CD14-positive monocyte (primary cell): ENCODE results near the gene DIAPH2. TPM values are rescaled to one million over a fixed set of nuclear protein-coding genes. Genes with fewer than 3 reads are reported as not detected.

Experiments used
- DNase-seq, 3 donors: peaks; one replicate each; pipeline ENCODE4 v3.0.0-alpha.2; 2011 to 2022
- H2AFZ ChIP-seq: 2 replicates; pipeline ENCODE4 v1.6.0; 2012; ENCODE audit warnings: mild to moderate bottlenecking, low read depth, low read length, inconsistent platforms; ENCODE audit not compliant: insufficient read depth, poor library complexity, severe bottlenecking
- H3K27ac ChIP-seq, 2 donors: 1 replicate in 1 of 2; 2 replicates in 1 of 2; pipeline ENCODE4 v1.5.1; 2012 to 2013; ENCODE audit warnings: low read length in 2 of 2, control low read depth in 1 of 2, inconsistent platforms in 1 of 2, low read depth in 1 of 2, mild to moderate bottlenecking in 1 of 2
- H3K27me3 ChIP-seq, 2 donors: one replicate each; pipeline versions ENCODE4 v1.6.0 to v1.6.1; 2011 to 2013; ENCODE audit warnings: low read length in 2 of 2; ENCODE audit not compliant: control insufficient read depth in 2 of 2, insufficient read depth in 2 of 2
- H3K36me3 ChIP-seq, 2 donors: replicated peaks in 1 of 2; 1 replicate in 1 of 2; 2 replicates in 1 of 2; pipeline versions ENCODE4 v1.5.1 to v1.6.1; 2012 to 2013; ENCODE audit warnings: low read length in 2 of 2, control low read depth in 1 of 2, inconsistent platforms in 1 of 2, mild to moderate bottlenecking in 1 of 2; ENCODE audit not compliant: insufficient read depth in 2 of 2, control insufficient read depth in 1 of 2
- H3K4me1 ChIP-seq, 2 donors: 1 replicate in 1 of 2; 2 replicates in 1 of 2; pipeline versions ENCODE4 v1.5.1 to v1.6.1; 2012 to 2013; ENCODE audit warnings: low read length in 2 of 2, control low read depth in 1 of 2, inconsistent platforms in 1 of 2, mild to moderate bottlenecking in 1 of 2, moderate library complexity in 1 of 2; ENCODE audit not compliant: insufficient read depth in 2 of 2, control insufficient read depth in 1 of 2
- H3K4me2 ChIP-seq: replicated peaks from 2 replicates; pipeline ENCODE3; 2012; ENCODE audit warnings: low read length, moderate library complexity, mild to moderate bottlenecking; ENCODE audit not compliant: poor library complexity, severe bottlenecking; ENCODE audit errors: extremely low read depth
- H3K4me3 ChIP-seq, 3 experiments: fragments of 200-600 bp in 1 of 3; sonication (generic) in 1 of 3; replicated peaks in 1 of 3; 1 replicate in 2 of 3; 2 replicates in 1 of 3; pipeline ENCODE4 v1.5.1; 2011 to 2013; ENCODE audit warnings: low read length in 3 of 3, mild to moderate bottlenecking in 3 of 3, control low read depth in 2 of 3, low read depth in 2 of 3, inconsistent platforms in 1 of 3, moderate library complexity in 1 of 3
- H3K79me2 ChIP-seq: 2 replicates; pipeline ENCODE4 v1.6.0; 2012; ENCODE audit warnings: mild to moderate bottlenecking, control low read depth, inconsistent platforms, low read length, moderate library complexity; ENCODE audit not compliant: insufficient read depth
- H3K9ac ChIP-seq: 2 replicates; pipeline ENCODE4 v1.6.0; 2017; ENCODE audit warnings: low read length, mild to moderate bottlenecking; ENCODE audit not compliant: insufficient read depth, poor library complexity, severe bottlenecking
- H3K9me3 ChIP-seq, 2 donors: replicated peaks in 1 of 2; 1 replicate in 1 of 2; 2 replicates in 1 of 2; pipeline versions ENCODE4 v1.5.1 to v1.6.1; 2012 to 2013; ENCODE audit warnings: low read length in 2 of 2, control low read depth in 1 of 2; ENCODE audit not compliant: control insufficient read depth in 1 of 2, insufficient read depth in 1 of 2
- H4K20me1 ChIP-seq: 2 replicates; pipeline ENCODE4 v1.6.0; 2012; ENCODE audit warnings: mild to moderate bottlenecking, low read length, control low read depth, moderate library complexity; ENCODE audit not compliant: insufficient read depth
- H3K27ac Mint-ChIP-seq, 7 donors: one replicate each; pipeline ENCODE4 v1.8.0; 2020; ENCODE audit warnings: mild to moderate bottlenecking in 7 of 7, mixed read lengths in 7 of 7, moderate library complexity in 6 of 7, inconsistent platforms in 2 of 7
- H3K27me3 Mint-ChIP-seq, 3 donors: one replicate each; pipeline ENCODE4 v1.8.0; 2021 to 2022; ENCODE audit warnings: low read depth in 3 of 3, mild to moderate bottlenecking in 3 of 3, mixed read lengths in 3 of 3, moderate library complexity in 3 of 3, inconsistent platforms in 1 of 3
- H3K36me3 Mint-ChIP-seq, 2 donors: one replicate each; pipeline ENCODE4 v1.8.0; 2020; ENCODE audit warnings: mixed read lengths in 2 of 2, inconsistent platforms in 1 of 2, mild to moderate bottlenecking in 1 of 2
- H3K4me1 Mint-ChIP-seq: one replicate; pipeline ENCODE4 v1.8.0; 2020; ENCODE audit warnings: mild to moderate bottlenecking, mixed read lengths
- H3K4me3 Mint-ChIP-seq, 2 donors: one replicate each; pipeline ENCODE4 v1.8.0; 2020; ENCODE audit warnings: mild to moderate bottlenecking in 2 of 2, mixed read lengths in 2 of 2, moderate library complexity in 1 of 2
- H3K9me3 Mint-ChIP-seq, 7 donors: one replicate each; pipeline ENCODE4 v1.8.0; 2020 to 2022; ENCODE audit warnings: mixed read lengths in 7 of 7, mild to moderate bottlenecking in 6 of 7, moderate library complexity in 6 of 7, inconsistent platforms in 2 of 7
- CTCF ChIP-seq: fragments of 200-600 bp; IDR thresholded peaks from one replicate; pipeline ENCODE4 v1.8.0; 2022; ENCODE audit warnings: antibody characterized with exemption, mild to moderate bottlenecking
- WGBS: methylation state at CpG from one replicate; pipeline ENCODE4 v1.1.5; 2013; ENCODE audit warnings: missing lambda C conversion rate; ENCODE audit not compliant: insufficient coverage; 5-methylcytosine and 5-hydroxymethylcytosine counted together
- intact Hi-C, 2 donors: fragments of 100-400 bp; cut with micrococcal nuclease; formaldehyde crosslinking; loops; one replicate each; pipeline versions ENCODE4 v1.15.0 to v1.15.1; 2023
- polyA plus RNA-seq, 3 donors: library from polyadenylated mRNA; depleted of rRNA in 1 of 3; unstranded in 2 of 3; stranded (reverse) in 1 of 3; fragments of 300-500 nt in 2 of 3; fragments of >200 nt in 1 of 3; fragmentation: Illumina TruSeq in 2 of 3; gene quantifications; 1 replicate in 2 of 3; 2 replicates in 1 of 3; pipeline ENCODE4 v1.2.3, GENCODE V29; 2012 to 2021

The DIAPH2 gene
- polyA plus RNA-seq, 3 donors, result 9.5 to 20.5 (median 11.4) TPM

GRCh38 chrX:97332963-97333362 is 648.3 kb downstream of the DIAPH2 start:
- no peak for DNase-seq
- H3K9me3 Mint-ChIP-seq, result no peaks in the 10 kb centered on the region
- Histone ChIP-seq H3K4me3 (no peak overlapping the region), H3K36me3 (no peaks in the 10 kb centered on the region), H4K20me1 (no peaks in the 10 kb centered on the region), H2AFZ (no peak overlapping the region), H3K4me1 (no peaks in the 10 kb centered on the region), H3K27ac (no peak overlapping the region), H3K79me2 (no peaks in the 10 kb centered on the region), H3K9ac (no peak overlapping the region), H3K4me2 (no peak overlapping the region), H3K27me3 (no peaks in the 10 kb centered on the region), H3K9me3 (no peaks in the 10 kb centered on the region)
- TF ChIP-seq CTCF, result no peak
- no CpG with 5 or more reads among the region's 3 CpGs for WGBS
- H3K27me3 Mint-ChIP-seq, result no peaks in the 10 kb centered on the region
- H3K4me1 Mint-ChIP-seq, result no peaks in the 10 kb centered on the region
- intact Hi-C loops, result no loop called here
- H3K36me3 Mint-ChIP-seq, result peaks cover 3 to 13% of the 10 kb centered on the region in 2 donors
- H3K4me3 Mint-ChIP-seq, result no peak overlapping the region
- H3K27ac Mint-ChIP-seq, result peak overlapping the region in 1 of 7 donors; percentile 52

- intact Hi-C loops, result no loop called here
- Histone ChIP-seq H3K4me3 (no peak overlapping the region), H3K36me3 (no peaks in the 10 kb centered on the region), H4K20me1 (no peaks in the 10 kb centered on the region), H3K27ac (no peak overlapping the region), H3K79me2 (no peaks in the 10 kb centered on the region), H3K27me3 (no peaks in the 10 kb centered on the region), H3K9ac (no peak overlapping the region), H3K4me1 (no peaks in the 10 kb centered on the region), H3K9me3 (no peaks in the 10 kb centered on the region), H3K4me2 (no peak overlapping the region), H2AFZ (no peak overlapping the region)
- TF ChIP-seq CTCF, result no peak
- DNase-seq, result no peak
- no peaks in the 10 kb centered on the region for H3K4me1 Mint-ChIP-seq
- H3K9me3 Mint-ChIP-seq, result no peaks in the 10 kb centered on the region
- H3K27me3 Mint-ChIP-seq, result no peaks in the 10 kb centered on the region
- H3K4me3 Mint-ChIP-seq, result no peak overlapping the region
- no CpG with 5 or more reads among the region's 9 CpGs for WGBS
- H3K27ac Mint-ChIP-seq, result no peak overlapping the region
- peaks cover 3 to 13% of the 10 kb centered on the region in 2 donors for H3K36me3 Mint-ChIP-seq
Observed at GRCh38 chrX:97334850-97335249, 650.2 kb downstream of the DIAPH2 start.
